Neuron (in vitro differentiated cells): ENCODE results near the gene NAP1L4.
A peak's percentile ranks its signal among the peaks of the same experiment; 100 is the strongest.

Experiments
- H2AFZ ChIP-seq: one replicate; pipeline ENCODE4 v1.6.1; 2013; ENCODE audit warnings: low read depth, mild to moderate bottlenecking, inconsistent platforms, low read length, moderate library complexity
- H3K27me3 ChIP-seq: one replicate; pipeline ENCODE4 v1.6.1; 2013; ENCODE audit warnings: low read length; ENCODE audit not compliant: insufficient read depth
- H3K36me3 ChIP-seq: one replicate; pipeline ENCODE4 v1.6.1; 2013; ENCODE audit warnings: low read length; ENCODE audit not compliant: insufficient read depth
- H3K4me1 ChIP-seq: one replicate; pipeline ENCODE4 v1.6.1; 2013; ENCODE audit warnings: low read length; ENCODE audit not compliant: insufficient read depth
- H3K4me3 ChIP-seq: 2 replicates; pipeline ENCODE4 v1.5.1; 2013; ENCODE audit warnings: mild to moderate bottlenecking, low read length, moderate library complexity
- H3K9me3 ChIP-seq: one replicate; pipeline ENCODE4 v1.6.1; 2013; ENCODE audit warnings: low read length

Gene NAP1L4

DNA sequence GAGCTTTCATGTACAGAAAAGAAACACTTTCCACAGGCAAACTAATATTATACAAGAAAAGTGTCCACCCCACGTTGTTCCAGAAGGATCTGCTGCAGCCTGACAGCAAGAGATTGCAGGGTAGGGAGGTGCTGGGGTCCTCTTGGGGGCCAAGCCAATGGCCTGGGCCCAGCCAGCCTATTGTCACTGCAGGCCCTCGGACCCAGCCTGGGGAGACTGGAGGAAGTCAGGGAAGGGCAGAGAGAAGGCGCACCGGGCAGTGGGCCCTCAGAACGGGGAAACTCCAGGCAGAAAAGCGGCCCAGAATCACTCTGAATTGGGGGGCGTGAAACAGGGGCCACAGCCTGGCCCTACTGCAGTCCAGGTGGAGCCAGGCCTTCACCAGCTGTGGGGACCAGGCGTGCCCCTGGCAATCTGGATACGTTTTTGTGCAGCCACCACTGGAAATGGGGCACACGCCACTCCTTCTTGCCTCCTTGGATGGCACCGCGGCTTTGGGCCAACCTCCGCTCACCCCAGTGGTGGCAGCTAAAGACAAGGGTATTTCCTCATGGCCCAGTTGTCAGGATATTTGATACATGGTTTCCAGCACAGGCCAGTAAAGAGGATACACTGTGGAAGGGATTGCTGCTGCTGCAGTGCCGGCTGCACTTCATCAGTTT is 3.9 kb upstream of the NAP1L4 start:
- H3K9me3 ChIP-seq = no peaks in the 10 kb centered on the region
- H3K4me1 ChIP-seq = peaks cover 3% of the 10 kb centered on the region
- H3K4me3 ChIP-seq = no peak overlapping the region
- H3K36me3 ChIP-seq = peaks cover 9% of the 10 kb centered on the region
- no peak overlapping the region for H2AFZ ChIP-seq
- no peaks in the 10 kb centered on the region for H3K27me3 ChIP-seq

DNA sequence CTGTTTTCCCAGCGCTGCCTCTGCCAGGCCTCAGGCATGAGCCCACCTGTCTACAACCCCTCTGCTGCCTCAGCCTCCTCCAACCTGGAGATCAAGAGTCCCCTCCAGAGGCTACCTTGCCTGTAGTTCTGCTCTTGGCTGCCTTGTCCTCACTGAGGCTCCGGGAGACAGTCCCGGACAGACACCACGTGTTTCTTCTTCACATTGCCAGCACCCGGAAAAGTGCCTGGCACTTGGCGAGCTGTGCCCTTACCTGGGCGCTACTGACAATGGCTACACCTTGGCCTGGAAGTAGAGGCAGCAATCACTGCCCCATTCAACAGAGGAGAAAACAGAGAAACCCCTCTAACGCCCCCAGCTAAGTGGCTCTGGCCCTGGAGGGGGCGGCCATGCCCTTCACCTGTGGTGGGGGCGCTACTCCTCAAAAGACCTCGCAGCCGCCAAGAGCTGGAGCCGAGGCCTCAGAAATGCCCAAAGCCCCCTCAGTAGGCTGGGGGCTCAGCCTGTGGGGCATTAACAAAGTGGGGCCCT is 3.0 kb upstream of the NAP1L4 start:
- H3K27me3 ChIP-seq = no peaks in the 10 kb centered on the region
- no peak overlapping the region for H3K4me3 ChIP-seq
- no peak overlapping the region for H2AFZ ChIP-seq
- peaks cover 8% of the 10 kb centered on the region for H3K4me1 ChIP-seq
- H3K36me3 ChIP-seq = peaks cover 1% of the 10 kb centered on the region
- H3K9me3 ChIP-seq = no peaks in the 10 kb centered on the region

DNA sequence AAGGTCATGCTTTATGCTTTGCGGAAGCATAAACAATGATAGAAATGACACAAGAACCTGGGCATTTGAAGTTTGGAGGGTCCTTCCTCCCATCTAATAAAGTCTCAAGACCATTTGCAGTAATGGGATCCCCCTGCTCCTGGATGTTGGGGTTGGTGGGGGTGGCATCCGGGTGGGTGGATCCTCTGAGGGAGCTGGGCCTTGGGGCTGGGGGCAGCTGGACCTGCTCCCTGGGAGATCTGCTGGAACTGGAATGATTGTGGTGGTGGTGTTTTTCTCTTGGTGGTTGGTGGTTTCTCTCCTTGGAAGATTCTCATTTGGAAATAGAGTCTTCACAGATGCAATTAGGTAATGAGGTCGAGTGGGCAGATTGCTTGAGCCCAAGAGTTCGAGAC is 2.2 kb upstream of the NAP1L4 start:
- no peaks in the 10 kb centered on the region for H3K36me3 ChIP-seq
- no peak overlapping the region for H2AFZ ChIP-seq
- H3K27me3 ChIP-seq = no peaks in the 10 kb centered on the region
- peaks cover 15% of the 10 kb centered on the region for H3K4me1 ChIP-seq
- H3K9me3 ChIP-seq = no peaks in the 10 kb centered on the region
- no peak overlapping the region for H3K4me3 ChIP-seq

DNA sequence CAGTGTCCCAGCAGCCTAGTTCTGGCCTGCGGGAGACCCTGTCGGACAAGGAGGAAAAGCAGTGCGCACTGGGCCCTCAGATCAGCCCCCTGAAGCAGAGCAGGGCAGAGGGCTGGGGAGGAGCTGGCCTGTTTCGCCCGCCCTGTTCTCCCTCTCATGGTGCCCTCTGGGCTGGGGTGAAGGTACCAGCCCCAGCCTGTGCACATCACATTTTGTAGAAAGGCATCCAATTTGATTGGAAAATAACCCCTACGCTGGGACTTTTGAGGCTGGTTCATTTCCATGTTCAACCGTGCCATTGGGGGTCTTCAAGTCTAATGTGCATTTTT is 832 bp upstream of the NAP1L4 start:
- Histone ChIP-seq H3K27me3 (no peaks in the 10 kb centered on the region), H3K9me3 (no peaks in the 10 kb centered on the region), H3K4me3 (peak overlapping the region; percentile 75), H2AFZ (peak overlapping the region; percentile 90), H3K4me1 (peaks cover 28% of the 10 kb centered on the region), H3K36me3 (peaks cover under 1% of the 10 kb centered on the region)

DNA sequence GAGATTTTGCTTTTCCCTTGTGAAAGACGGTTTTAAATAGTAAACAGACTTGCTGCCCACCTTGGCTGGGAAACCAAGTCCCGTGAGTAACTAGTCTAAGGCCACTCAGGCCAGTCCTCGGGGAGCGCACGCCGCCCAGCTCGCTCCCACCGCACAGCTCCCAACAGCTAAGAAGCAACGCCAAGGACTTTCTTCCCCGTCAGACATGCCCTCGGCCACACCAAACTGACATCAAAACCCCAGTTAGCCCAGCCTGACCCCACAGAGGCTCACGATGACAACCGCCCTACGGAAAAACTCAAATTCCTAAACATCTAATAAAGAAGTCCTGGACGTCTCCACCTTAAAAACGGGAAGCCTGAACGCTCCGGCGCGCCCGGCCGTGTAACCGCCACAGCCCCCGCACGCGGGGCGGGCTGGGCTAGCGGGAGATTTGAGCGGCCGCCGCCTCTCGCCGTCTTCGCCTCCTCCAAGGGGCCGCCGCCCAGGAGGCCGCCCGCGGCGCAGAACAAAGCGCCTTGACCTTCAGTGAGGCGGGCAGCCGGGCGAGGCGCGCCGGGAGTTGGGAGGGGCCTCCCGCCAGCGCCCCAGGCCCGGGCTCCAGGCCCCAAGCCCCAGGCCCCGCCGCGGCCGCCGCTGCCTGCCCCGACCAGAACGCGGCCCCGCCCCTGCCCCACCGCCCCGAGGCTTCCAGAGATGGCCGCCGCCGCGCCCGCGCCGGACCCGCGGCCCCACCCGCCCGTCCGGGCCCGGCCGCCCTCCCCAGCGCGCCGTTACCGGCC is 486 bp downstream of the NAP1L4 start:
- Histone ChIP-seq H3K4me1 (peaks cover 32% of the 10 kb centered on the region), H2AFZ (no peak overlapping the region), H3K4me3 (peak overlapping the region; percentile 75), H3K9me3 (no peaks in the 10 kb centered on the region), H3K36me3 (peaks cover 8% of the 10 kb centered on the region), H3K27me3 (no peaks in the 10 kb centered on the region)

DNA sequence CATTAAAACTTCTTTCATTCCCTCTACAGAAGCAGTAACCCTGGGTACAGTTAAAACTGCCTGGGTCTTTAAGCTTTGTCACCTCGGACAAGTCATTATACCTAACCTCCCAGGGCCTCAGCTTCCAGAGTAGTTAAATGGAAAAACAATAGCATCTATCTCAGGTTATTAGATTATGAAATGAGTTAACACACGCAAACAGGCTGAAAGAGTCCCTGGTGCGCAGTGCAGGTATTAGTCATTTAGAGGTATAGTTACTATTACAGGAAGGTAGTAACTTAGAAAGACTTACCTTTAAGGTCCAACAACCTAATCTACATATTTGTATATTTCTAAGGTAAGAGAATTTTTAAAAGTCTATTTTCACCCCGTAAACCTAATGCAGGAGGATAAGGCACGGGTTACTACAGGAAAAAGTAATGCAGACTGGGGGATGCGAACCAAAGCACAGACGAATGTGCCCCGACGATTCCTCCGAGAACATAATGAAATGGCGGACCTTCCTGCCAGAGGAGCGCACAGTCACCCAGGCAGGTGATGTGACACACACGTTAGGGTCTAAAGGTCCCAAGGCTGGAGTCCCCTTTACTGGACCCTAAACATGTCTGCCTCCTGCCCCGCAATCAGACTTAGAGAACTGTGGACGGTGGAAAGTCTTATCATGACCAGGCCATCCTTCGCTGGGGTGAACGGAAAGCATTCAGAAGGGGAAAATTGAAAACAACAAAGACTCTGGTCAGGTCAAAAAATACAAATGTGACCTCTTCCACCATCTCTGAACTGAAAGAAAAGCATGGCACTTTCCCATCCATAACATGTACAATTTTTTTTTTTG is 1.3 kb downstream of the NAP1L4 start:
- Histone ChIP-seq H3K4me1 (peaks cover 32% of the 10 kb centered on the region), H3K4me3 (peak overlapping the region; percentile 75), H3K27me3 (no peaks in the 10 kb centered on the region), H3K9me3 (no peaks in the 10 kb centered on the region), H3K36me3 (peaks cover 8% of the 10 kb centered on the region), H2AFZ (no peak overlapping the region)

DNA sequence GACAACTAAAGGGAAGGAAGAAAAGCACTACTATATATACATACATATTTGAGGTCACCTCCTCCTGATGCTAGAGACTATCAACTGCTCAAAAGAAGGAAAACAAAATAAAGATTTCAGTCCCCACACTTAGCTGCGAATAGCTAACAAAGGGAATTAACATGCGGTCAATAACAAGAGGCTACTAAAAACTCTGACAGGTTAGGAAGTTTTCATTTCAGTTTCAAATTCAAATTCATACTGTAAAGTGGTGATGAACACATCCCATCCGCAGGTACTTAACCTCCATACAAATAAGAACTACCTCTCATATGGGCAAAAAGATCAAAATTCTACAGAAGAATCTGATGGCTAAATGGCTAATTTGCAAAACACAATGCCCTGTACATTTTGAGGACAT is 2.6 kb downstream of the NAP1L4 start:
- Histone ChIP-seq H3K36me3 (peaks cover 13% of the 10 kb centered on the region), H3K27me3 (no peaks in the 10 kb centered on the region), H3K9me3 (no peaks in the 10 kb centered on the region), H3K4me1 (peaks cover 32% of the 10 kb centered on the region), H3K4me3 (peak overlapping the region; percentile 75), H2AFZ (no peak overlapping the region)

DNA sequence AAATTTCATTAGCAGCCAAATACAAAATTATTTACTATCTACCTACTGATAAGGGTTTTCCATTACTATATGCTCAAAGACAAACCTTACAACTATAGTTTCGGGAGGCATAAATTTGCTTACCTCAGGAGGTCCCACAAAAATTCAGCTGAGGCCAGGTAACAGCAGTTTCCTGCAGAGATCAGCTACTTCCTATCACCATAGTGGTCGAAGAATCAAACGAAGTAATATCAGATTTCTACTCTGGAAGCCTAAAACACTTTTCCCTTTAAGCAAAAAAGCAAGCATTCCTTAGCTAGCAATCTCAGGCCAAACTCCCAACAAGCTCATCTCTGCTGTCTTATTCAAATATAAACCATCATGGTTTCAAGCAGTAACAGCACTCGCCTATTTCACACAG is 3.1 kb downstream of the NAP1L4 start:
- no peaks in the 10 kb centered on the region for H3K27me3 ChIP-seq
- H3K36me3 ChIP-seq = peaks cover 15% of the 10 kb centered on the region
- H2AFZ ChIP-seq = no peak overlapping the region
- H3K9me3 ChIP-seq = no peaks in the 10 kb centered on the region
- peaks cover 32% of the 10 kb centered on the region for H3K4me1 ChIP-seq
- peak overlapping the region; percentile 75 for H3K4me3 ChIP-seq

DNA sequence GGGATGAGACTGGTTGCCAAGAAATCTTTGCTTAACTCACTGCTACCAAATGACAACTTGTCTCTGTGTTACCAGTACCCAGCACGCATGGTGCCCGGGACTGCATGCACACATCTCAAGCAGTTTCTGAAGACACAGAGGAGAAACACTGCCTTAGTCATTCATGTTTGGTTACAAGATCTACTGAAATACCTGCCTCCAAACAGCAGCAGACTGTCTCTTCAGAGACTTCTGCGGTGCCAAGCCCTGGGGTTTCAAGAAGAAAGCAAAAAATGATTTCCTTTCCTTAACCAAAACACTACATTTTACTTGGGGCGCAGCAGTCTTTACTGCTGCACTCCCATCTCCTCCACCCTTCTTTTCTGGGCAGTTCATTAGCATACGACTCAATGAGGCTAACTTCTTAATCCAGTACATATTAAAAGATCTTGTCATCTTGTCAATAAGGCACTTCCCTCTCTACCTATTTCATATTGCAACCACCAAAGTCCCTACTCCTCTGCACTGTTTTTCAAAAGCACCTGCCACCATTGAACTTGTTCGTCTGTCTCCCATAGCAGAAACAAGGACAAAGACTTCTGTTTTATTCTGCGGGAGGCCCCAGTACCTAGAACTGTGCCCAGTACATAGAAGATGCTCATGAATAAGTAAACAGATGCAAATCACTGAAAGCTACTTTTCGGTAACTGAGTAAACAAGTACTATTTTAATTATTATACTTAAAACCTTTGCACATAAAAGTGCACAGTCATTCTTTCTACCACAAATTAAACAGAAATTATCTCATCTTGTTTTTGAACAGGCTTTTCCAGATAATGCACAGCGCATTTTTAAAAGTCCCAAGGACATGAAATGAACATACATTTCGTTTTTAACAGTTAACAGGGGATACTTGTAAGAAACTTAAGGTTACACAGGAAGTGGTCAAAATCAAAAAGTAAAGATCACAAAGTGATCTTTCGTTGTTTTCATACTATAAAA is 4.0 kb downstream of the NAP1L4 start:
- H3K9me3 ChIP-seq = no peaks in the 10 kb centered on the region
- no peak overlapping the region for H2AFZ ChIP-seq
- H3K36me3 ChIP-seq = peaks cover 19% of the 10 kb centered on the region
- H3K4me3 ChIP-seq = peak overlapping the region; percentile 75
- H3K4me1 ChIP-seq = peaks cover 32% of the 10 kb centered on the region
- no peaks in the 10 kb centered on the region for H3K27me3 ChIP-seq

DNA sequence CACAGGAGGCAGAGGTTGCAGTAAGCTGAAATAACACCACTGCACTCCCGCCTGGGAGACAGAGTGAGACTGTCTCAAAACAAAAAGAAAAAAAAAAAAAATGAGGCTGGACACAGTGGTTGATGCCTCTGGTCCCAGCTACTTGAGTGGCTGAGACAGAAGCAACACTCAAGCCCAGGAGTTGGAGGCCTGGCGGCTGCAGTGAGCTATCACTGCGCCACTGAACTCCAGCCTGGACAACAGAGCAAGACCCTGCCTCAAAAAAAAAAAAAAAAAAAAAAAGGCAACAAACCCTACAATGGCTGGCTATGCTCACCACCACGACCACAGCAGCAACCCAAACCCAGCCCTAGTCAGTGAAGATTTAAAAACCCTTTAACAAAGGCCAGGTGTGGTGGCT is 8.2 kb downstream of the NAP1L4 start:
- H3K4me1 ChIP-seq = peaks cover 12% of the 10 kb centered on the region
- H3K27me3 ChIP-seq = no peaks in the 10 kb centered on the region
- H3K4me3 ChIP-seq = no peak overlapping the region
- no peaks in the 10 kb centered on the region for H3K9me3 ChIP-seq
- peaks cover 23% of the 10 kb centered on the region for H3K36me3 ChIP-seq
- H2AFZ ChIP-seq = no peak overlapping the region

DNA sequence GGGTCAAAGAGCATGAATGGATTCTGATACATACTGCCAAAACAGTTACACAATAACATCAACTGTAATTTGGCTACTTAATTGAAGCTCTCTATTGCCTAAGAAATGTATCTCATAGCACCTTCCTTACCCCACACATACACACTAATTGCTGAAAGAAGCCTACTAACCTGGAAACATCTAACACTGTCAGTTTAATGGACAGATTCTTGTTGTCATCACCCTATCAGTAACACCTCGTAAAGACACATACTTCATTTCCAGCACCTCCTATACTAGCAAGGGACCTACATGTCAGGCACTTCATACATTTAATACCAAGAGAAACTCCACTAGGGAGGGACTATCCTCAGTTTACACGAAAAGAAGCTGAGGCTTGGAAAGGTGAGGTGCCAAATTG is 9.9 kb downstream of the NAP1L4 start:
- Histone ChIP-seq H3K9me3 (no peaks in the 10 kb centered on the region), H3K27me3 (no peaks in the 10 kb centered on the region), H3K4me3 (no peak overlapping the region), H3K36me3 (peaks cover 37% of the 10 kb centered on the region), H3K4me1 (no peaks in the 10 kb centered on the region), H2AFZ (no peak overlapping the region)

DNA sequence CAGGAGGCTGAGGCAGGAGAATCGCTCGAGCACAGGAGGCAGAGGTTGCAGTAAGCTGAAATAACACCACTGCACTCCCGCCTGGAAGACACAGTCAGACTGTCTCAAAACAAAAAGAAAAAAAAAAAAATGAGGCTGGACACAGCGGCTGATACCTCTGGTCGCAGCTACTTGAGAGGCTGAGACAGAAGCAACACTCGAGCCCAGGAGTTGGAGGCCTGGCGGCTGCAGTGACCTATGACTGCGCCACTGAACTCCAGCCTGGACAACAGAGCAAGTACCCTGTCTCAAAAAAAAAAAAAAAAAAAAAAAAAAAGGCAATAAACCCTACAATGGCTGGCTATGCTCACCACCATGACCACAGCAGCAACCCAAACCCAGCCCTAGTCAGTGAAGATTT is 11.0 kb downstream of the NAP1L4 start:
- peaks cover 42% of the 10 kb centered on the region for H3K36me3 ChIP-seq
- H2AFZ ChIP-seq = no peak overlapping the region
- H3K4me1 ChIP-seq = no peaks in the 10 kb centered on the region
- H3K4me3 ChIP-seq = no peak overlapping the region
- H3K27me3 ChIP-seq = no peaks in the 10 kb centered on the region
- no peaks in the 10 kb centered on the region for H3K9me3 ChIP-seq
